ENCODE data around the gene SHTN1. TPM values are rescaled to one million over a fixed set of nuclear protein-coding genes. Genes with fewer than 3 reads are reported as not detected.

SHTN1 gene
- total RNA-seq, 1 donor from 2014 or later = 26.1 TPM

DNA sequence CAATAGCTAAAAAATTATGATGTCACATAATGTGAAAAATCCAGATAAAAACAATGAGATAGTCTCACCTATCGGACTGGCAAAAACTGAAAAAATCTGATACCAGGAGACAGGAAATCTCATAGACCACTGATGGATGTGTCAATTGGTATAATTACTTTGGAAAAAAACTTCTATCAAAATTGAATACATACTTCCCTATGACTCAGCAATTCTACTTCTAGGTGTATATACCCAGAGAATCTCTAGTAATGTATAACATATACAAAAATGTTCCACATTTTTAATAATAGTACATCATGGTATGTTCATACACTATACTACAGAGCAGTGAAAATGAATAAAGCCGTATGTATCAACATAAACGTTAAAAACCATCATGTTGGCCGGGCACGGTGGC is 34.9 kb downstream of the SHTN1 start:
- Mint-ChIP-seq H3K36me3 (ENCODE audit: unreplicated experiment) (peaks cover 5% of the 10 kb centered on the region), H3K27ac (ENCODE audit: unreplicated experiment) (no peak overlapping the region), H3K9me3 (ENCODE audit: unreplicated experiment) (no peaks in the 10 kb centered on the region), H3K4me3 (ENCODE audit: unreplicated experiment) (no peak overlapping the region), H3K27me3 (ENCODE audit: unreplicated experiment) (no peaks in the 10 kb centered on the region), H3K4me1 (ENCODE audit: unreplicated experiment) (peaks cover 8% of the 10 kb centered on the region)
- no peak for DNase-seq (ENCODE audit: extremely low spot score, unreplicated experiment)
- TF ChIP-seq, protein P1, sequence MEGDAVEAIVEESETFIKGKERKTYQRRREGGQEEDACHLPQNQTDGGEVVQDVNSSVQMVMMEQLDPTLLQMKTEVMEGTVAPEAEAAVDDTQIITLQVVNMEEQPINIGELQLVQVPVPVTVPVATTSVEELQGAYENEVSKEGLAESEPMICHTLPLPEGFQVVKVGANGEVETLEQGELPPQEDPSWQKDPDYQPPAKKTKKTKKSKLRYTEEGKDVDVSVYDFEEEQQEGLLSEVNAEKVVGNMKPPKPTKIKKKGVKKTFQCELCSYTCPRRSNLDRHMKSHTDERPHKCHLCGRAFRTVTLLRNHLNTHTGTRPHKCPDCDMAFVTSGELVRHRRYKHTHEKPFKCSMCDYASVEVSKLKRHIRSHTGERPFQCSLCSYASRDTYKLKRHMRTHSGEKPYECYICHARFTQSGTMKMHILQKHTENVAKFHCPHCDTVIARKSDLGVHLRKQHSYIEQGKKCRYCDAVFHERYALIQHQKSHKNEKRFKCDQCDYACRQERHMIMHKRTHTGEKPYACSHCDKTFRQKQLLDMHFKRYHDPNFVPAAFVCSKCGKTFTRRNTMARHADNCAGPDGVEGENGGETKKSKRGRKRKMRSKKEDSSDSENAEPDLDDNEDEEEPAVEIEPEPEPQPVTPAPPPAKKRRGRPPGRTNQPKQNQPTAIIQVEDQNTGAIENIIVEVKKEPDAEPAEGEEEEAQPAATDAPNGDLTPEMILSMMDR (IDR thresholded peaks at IDR 0.05) = no peak

DNA sequence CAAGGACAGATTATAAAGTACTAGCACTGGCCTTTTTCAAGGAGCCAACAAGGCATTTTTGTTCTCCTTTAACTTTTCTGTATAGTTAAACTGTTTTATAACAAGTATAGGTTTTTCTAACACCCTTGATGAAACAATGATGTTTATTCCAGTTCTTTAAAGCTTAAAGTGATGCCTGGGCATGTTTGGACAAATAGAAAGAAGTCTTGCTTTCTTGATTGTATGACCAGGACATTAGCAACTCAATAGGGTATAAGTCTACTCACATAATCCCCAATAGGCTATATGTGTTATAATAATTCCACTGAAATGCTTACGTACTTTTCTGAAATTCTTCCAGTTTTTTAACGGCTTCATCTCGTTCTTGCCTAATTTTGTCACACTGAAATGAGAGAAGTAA is 36.7 kb downstream of the SHTN1 start:
- DNase-seq (ENCODE audit: extremely low spot score, unreplicated experiment) = no peak
- Mint-ChIP-seq H3K9me3 (ENCODE audit: unreplicated experiment) (no peaks in the 10 kb centered on the region), H3K36me3 (ENCODE audit: unreplicated experiment) (peaks cover 7% of the 10 kb centered on the region), H3K4me1 (ENCODE audit: unreplicated experiment) (no peaks in the 10 kb centered on the region), H3K27ac (ENCODE audit: unreplicated experiment) (no peak overlapping the region), H3K27me3 (ENCODE audit: unreplicated experiment) (no peaks in the 10 kb centered on the region), H3K4me3 (ENCODE audit: unreplicated experiment) (no peak overlapping the region)
- TF ChIP-seq, protein P1 (IDR thresholded peaks at IDR 0.05) = no peak

DNA sequence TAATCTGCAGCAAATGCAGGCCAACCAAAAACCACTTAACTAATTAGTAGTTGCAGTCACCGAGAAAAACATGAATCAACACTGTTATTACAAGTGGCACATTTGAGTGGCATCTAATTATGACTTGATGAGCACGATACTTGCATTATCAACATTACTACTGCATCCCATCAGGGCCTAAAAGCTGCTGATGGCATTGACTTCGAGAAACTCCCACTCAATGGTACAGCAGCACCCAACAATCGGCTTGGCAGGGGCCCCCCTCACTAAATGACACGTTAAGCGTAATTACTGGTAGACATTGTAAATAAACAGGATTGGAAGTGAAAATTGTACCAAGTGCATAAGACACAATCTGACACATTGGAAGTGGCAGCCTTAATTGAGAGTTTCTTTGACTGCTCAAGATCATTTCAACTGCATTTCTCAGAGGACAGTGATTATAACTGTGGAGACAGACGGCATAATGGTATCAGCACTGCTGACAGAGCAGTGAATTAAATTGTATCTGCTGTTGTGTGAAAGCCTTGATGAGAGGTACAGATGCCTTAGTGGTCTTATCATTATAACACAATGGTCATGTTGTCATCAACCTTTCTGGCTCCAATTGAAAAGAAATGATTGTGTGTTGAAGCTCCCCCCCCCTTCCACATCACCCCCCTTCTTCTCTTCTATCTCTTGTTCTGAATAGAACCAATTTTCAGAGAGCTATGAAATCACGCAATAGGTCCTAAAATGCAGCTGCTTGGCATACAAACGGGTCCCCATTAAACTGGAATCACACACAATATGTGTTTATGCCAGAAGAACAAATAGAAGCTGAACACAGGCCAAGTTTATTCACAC is 43.4 kb downstream of the SHTN1 start:
- Mint-ChIP-seq H3K9me3 (ENCODE audit: unreplicated experiment) (no peaks in the 10 kb centered on the region), H3K4me1 (ENCODE audit: unreplicated experiment) (peaks cover 5% of the 10 kb centered on the region), H3K27me3 (ENCODE audit: unreplicated experiment) (no peaks in the 10 kb centered on the region), H3K4me3 (ENCODE audit: unreplicated experiment) (no peak overlapping the region), H3K27ac (ENCODE audit: unreplicated experiment) (no peak overlapping the region), H3K36me3 (ENCODE audit: unreplicated experiment) (peaks cover 9% of the 10 kb centered on the region)
- TF ChIP-seq, protein P1 (IDR thresholded peaks at IDR 0.05) = no peak
- DNase-seq (ENCODE audit: extremely low spot score, unreplicated experiment) = no peak

DNA sequence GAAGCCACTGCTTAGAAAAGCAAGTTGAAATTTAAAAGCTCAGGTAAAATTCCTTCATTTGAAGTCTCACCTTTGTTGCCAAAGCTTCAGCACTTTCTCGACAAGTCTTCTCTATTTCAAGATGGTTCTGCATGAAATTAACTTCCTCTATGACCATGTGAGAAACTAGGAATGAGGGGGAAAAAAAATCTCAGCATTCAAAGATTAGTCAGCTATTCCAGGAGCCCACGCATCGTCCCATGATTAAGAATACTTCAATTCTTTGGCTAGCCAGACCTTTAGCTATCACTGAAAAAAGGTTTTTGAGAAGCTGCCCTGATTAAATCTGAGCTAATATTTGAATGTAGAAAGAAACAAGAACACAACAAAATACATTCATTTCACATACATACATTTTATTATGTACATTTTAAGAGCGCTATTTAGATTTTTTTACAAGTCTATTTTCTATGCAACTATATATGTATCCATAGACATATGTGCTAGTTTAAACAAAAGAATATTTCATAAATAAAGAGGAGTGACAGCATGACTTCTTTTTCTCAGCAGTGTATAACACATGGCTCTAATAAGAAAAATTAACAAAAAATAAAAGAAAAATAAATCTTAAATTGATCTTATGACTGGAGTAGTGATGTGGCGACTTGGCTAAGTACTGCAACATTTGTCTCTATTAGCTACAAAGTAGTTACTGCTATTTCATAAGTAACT is 44.8 kb downstream of the SHTN1 start:
- no peak for DNase-seq (ENCODE audit: extremely low spot score, unreplicated experiment)
- H3K4me3 Mint-ChIP-seq (ENCODE audit: unreplicated experiment) = no peak overlapping the region
- no peak overlapping the region for H3K27ac Mint-ChIP-seq (ENCODE audit: unreplicated experiment)
- peaks cover 12% of the 10 kb centered on the region for H3K36me3 Mint-ChIP-seq (ENCODE audit: unreplicated experiment)
- H3K4me1 Mint-ChIP-seq (ENCODE audit: unreplicated experiment) = peaks cover 5% of the 10 kb centered on the region
- TF ChIP-seq, protein P1 (IDR thresholded peaks at IDR 0.05) = no peak
- H3K27me3 Mint-ChIP-seq (ENCODE audit: unreplicated experiment) = no peaks in the 10 kb centered on the region
- no peaks in the 10 kb centered on the region for H3K9me3 Mint-ChIP-seq (ENCODE audit: unreplicated experiment)

DNA sequence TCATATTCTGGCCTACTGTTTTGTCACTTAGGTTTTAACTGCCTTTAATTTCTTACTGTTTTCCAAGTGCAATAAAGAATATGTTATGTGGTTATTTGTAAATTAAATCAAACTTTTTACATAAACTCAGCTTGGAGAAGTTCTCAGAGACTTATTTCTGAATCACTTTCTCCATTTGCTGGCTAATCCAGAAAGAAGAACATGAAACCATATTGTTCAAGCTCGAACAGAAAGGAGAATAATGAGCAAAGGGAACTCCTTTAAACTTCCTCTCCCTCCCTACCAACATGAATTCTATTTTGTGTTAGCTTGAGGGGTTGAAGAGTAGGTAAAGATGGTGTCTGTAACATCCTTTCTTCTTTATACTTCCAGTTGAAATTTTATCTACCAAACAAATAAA is 52.3 kb downstream of the SHTN1 start:
- H3K4me1 Mint-ChIP-seq (ENCODE audit: unreplicated experiment) = peaks cover 11% of the 10 kb centered on the region
- no peak for DNase-seq (ENCODE audit: extremely low spot score, unreplicated experiment)
- no peaks in the 10 kb centered on the region for H3K9me3 Mint-ChIP-seq (ENCODE audit: unreplicated experiment)
- no peak overlapping the region for H3K4me3 Mint-ChIP-seq (ENCODE audit: unreplicated experiment)
- H3K27me3 Mint-ChIP-seq (ENCODE audit: unreplicated experiment) = no peaks in the 10 kb centered on the region
- TF ChIP-seq, protein P1 (IDR thresholded peaks at IDR 0.05) = no peak
- peaks cover 29% of the 10 kb centered on the region for H3K36me3 Mint-ChIP-seq (ENCODE audit: unreplicated experiment)
- H3K27ac Mint-ChIP-seq (ENCODE audit: unreplicated experiment) = no peak overlapping the region

All from osteocyte (in vitro differentiated cells).